Airway epithelial cell (primary cell): Measurements from ENCODE around the gene FKBP11. TPM values are rescaled to one million over a fixed set of nuclear protein-coding genes. Genes with fewer than 3 reads are reported as not detected.

ENCODE experiments used
- total RNA-seq: library from RNA; depleted of rRNA; stranded (reverse); fragments of >200 nt; gene quantifications from 2 replicates; pipeline ENCODE4 v1.2.3, GENCODE V29; 2015

FKBP11 gene
- total RNA-seq, result 11.4 and 12.8 TPM in 2 replicates

DNA sequence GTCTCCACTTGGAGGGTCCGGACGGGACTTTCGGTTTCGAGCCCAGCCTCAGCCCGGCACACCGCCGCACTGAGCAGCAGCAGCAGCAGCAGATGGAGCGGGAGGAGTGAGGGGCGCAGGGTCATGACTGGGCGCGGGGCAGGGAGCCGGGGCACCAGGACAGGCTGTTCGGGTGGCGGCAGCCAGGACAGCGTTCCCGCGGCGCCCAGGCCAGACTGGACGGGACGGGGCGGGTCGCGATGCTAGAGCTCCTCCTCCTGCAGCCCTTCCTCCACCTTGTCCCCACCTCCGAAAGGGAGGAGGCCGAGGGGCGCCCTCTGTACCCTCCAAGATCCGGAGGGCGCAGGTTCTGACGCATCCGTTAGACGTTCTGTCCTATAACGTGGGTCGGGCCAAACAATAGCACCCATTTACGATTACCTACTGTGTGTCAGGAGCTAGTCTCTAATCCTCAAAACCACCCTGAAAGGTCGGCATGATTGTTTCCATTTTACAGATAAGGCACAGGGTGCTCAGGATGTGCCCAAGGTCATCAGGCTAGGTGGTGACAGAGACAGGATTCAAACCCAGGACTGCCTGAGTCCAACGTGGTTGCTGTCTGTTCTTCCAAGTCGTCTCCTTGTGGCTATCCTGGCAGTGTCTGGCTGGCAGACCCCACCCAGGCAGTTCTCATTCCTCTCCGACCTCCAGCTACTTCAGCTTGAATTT, at the start of gene FKBP11:
FKBP11 (minus strand) TSS at position 189 of the 708 bp plus-strand sequence; CDS start at position 125, 64 bp downstream.

DNA sequence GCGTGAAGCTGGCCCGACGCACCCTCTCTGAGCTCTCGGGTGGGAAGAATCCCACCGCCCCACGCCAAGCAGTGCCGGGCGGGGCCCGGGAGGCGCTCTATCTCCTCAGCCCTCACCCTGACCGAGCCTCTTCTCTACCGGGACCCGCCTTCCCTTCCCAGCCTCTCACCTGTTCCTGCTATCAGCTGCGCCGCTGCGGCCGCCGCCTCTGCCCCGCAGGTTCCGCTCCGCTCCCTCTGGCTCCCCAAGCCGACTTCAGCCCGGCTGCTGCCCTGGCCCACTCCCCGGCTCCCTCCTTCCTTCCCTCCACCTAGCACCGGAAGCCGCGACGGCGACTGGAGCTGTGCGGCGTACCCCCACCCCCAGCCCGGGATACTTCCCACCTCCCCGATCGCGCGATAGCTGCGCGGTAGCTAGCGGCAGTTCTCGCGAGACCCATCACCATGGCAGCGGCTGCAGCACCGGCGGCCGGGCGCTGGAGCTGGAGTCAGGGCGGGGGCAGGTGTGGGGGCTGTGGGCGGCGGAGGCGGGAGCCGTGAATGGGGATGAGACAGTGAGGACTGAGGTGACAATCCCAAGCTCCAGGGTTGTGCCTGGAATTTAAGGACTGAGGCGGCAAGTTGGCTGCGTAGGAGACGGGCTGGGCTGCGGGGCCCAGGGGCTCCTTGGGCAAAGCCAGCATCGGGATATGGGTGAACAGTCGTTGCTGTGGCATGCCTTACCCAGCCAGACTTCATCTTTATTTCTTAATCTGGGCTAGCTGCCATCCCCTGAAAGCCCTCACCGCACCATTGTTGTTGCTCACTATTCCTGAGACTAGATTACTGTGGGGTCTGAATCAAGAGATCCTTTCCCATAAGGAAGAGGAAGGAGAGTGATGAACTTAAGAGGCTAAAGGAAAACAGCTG, 32.1 kb upstream of the FKBP11 start, which contains the start of gene ARF3:
ARF3 (minus strand) TSS at position 347 of the 908 bp plus-strand sequence. CDS start 16,392 bp downstream, outside the sequence.

Other genes starting within 250 kb of the FKBP11 start
- gene KANSL2, start 243.3 kb downstream of the FKBP11 start, total RNA-seq, result 47.7 and 61.9 TPM in 2 replicates
- gene CCNT1, start 208.8 kb downstream of the FKBP11 start, total RNA-seq, result 14.7 and 21.4 TPM in 2 replicates
- gene ADCY6, start 136.4 kb downstream of the FKBP11 start, total RNA-seq, result 17.3 and 18.2 TPM in 2 replicates
- 14.7 and 22.0 TPM in 2 replicates for gene CACNB3, start 107.0 kb downstream of the FKBP11 start, total RNA-seq
- gene DDX23, start 73.3 kb downstream of the FKBP11 start, total RNA-seq, result 64.0 and 65.6 TPM in 2 replicates
- gene RND1, start 59.6 kb downstream of the FKBP11 start, total RNA-seq, result 0.46 and 0.92 TPM in 2 replicates
- 79.6 and 95.4 TPM in 2 replicates for gene ARF3, start 32.0 kb upstream of the FKBP11 start, total RNA-seq
- 0.21 and 0.84 TPM in 2 replicates for gene WNT10B, start 46.2 kb upstream of the FKBP11 start, total RNA-seq
- gene WNT1, start 52.8 kb upstream of the FKBP11 start, total RNA-seq, result not detected in 2 replicates
- gene DDN, start 73.9 kb upstream of the FKBP11 start, total RNA-seq, result 0.28 and 0.78 TPM in 2 replicates
- gene PRKAG1, start 93.3 kb upstream of the FKBP11 start, total RNA-seq, result 71.0 and 72.2 TPM in 2 replicates
- 13.6 and 21.0 TPM in 2 replicates for gene KMT2D, start 135.3 kb upstream of the FKBP11 start, total RNA-seq
- 0.09 and 0.14 TPM in 2 replicates for gene RHEBL1, start 144.5 kb upstream of the FKBP11 start, total RNA-seq
- under 0.01 TPM in 1 of 2 replicates, not detected in the other for gene DHH, start 169.3 kb upstream of the FKBP11 start, total RNA-seq
- 13.4 and 20.5 TPM in 2 replicates for gene LMBR1L, start 185.4 kb upstream of the FKBP11 start, total RNA-seq
- gene TUBA1B, start 205.9 kb upstream of the FKBP11 start, total RNA-seq, result 1,869 and 2,269 TPM in 2 replicates